ENCODE measurements around the gene ARPC3. TPM values are rescaled to one million over a fixed set of nuclear protein-coding genes. Genes with fewer than 3 reads are reported as not detected.

The ARPC3 gene
- total RNA-seq, 1 donor from 2014 or later: 131 TPM

DNA sequence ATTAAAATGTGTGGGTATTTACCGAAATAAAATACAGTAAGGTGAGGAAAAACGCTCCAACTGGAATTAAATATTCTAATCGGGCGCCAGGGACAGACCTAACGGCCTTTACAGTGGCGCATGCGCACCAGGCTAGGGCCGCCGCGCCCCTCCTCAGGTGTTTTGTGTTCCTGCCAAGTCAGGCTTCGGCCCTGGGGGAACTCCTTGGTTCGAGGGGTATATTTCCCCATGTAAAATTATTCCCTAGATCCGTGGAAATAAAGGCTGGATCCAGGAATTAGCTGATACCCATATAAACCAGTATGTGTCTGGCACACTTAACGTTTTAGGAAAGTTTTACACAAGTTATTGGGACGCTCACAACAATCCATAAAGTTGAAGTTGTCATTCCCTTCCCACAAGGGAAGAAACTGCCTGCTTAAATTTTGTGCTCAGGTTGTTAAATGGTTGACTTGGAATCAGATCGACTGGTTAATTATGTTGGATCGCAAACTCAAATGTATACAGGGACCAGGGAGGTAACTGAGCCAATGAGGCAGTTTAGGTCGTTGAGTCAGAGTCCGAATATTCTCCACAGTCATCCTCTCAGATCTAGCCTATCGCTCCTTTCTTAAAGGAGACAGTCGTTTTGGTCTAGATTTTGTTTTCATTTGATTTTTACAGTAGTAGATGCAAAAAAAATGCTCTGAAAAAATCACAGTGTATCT is 46.0 kb downstream of the ARPC3 start:
- TF ChIP-seq, protein P1, sequence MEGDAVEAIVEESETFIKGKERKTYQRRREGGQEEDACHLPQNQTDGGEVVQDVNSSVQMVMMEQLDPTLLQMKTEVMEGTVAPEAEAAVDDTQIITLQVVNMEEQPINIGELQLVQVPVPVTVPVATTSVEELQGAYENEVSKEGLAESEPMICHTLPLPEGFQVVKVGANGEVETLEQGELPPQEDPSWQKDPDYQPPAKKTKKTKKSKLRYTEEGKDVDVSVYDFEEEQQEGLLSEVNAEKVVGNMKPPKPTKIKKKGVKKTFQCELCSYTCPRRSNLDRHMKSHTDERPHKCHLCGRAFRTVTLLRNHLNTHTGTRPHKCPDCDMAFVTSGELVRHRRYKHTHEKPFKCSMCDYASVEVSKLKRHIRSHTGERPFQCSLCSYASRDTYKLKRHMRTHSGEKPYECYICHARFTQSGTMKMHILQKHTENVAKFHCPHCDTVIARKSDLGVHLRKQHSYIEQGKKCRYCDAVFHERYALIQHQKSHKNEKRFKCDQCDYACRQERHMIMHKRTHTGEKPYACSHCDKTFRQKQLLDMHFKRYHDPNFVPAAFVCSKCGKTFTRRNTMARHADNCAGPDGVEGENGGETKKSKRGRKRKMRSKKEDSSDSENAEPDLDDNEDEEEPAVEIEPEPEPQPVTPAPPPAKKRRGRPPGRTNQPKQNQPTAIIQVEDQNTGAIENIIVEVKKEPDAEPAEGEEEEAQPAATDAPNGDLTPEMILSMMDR (conservative IDR thresholded peaks at IDR 0.05): no peak
- Mint-ChIP-seq H3K27me3 (ENCODE audit: low read depth) (no peaks in the 10 kb centered on the region), H3K9me3 (no peaks in the 10 kb centered on the region), H3K27ac (ENCODE audit: unreplicated experiment) (peak overlapping the region; percentile 100), H3K4me1 (peaks cover 26% of the 10 kb centered on the region), H3K36me3 (ENCODE audit: low read depth) (peaks cover 15% of the 10 kb centered on the region), H3K4me3 (peak overlapping the region; percentile 100)
- peak; percentile 67 for DNase-seq (ENCODE audit: low read depth, low spot score)

DNA sequence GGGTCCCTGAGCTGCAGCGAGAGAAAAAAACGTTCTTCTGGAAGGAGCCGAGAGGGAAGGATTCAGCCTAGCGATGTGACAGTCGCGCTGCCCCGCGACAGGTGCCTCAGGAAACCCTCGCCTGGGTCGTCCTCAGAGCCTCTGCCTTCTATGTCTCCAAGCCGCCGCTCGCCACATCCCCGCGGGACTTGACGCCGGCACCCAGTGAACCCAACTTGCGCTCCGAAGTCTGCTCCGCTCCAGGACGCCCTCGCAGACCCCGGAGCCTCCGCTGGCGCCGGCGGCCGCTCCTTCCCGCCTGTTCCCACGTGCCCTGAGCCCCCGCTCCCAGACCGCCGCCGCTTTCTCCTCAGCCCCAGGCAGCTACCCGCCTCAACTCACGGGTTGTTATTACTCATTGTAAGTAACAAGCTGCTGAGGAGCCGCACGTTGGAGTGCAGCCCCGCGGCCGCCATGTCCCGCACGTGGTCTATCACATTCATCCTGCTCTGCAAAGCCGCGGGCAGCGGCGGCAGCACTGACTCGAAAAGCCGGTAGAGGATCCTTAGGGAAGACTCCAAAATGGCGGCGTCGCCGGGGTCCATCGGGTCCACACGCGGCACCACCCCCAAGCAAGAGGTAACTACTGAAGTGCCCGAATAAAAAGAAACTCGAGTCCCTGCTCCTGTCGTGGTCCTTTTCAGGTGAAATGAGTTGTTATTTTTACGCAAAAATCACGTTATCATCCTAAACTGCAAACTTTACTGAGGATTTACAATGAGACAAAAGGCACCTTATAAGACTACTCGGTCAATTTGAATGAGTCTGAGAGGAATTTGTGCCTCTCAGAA is 46.8 kb downstream of the ARPC3 start, which contains the start of gene ANAPC7:
Gene ANAPC7, minus strand, starts transcription at position 563 of the 830 bp plus-strand sequence. Its CDS starts 81 bp downstream, at position 482.
- TF ChIP-seq, protein P1 (conservative IDR thresholded peaks at IDR 0.05): no peak
- peak within 1 kb of the TSS; percentile 100 for H3K27ac Mint-ChIP-seq (ENCODE audit: unreplicated experiment)
- peaks cover 26% of the 10 kb centered on the region for H3K4me1 Mint-ChIP-seq
- peak; percentile 89 for DNase-seq (ENCODE audit: low read depth, low spot score)
- H3K4me3 Mint-ChIP-seq: peak within 1 kb of the TSS; percentile 100
- H3K36me3 Mint-ChIP-seq (ENCODE audit: low read depth): peaks cover 15% of the 10 kb centered on the region
- H3K9me3 Mint-ChIP-seq: no peaks in the 10 kb centered on the region
- no peaks in the 10 kb centered on the region for H3K27me3 Mint-ChIP-seq (ENCODE audit: low read depth)

Other genes with a start within 250 kb of the ARPC3 start
- 234 and 242 TPM in 2 replicates for gene ATP2A2, start 169.1 kb downstream of the ARPC3 start, total RNA-seq
- gene ANAPC7, start 46.6 kb downstream of the ARPC3 start, total RNA-seq: 98.9 and 113 TPM in 2 replicates
- gene GPN3, start 17.9 kb upstream of the ARPC3 start, total RNA-seq: 27.3 and 28.1 TPM in 2 replicates
- 20.8 and 20.9 TPM in 2 replicates for gene FAM216A, start 18.5 kb upstream of the ARPC3 start, total RNA-seq
- 89.0 and 99.3 TPM in 2 replicates for gene VPS29, start 51.8 kb upstream of the ARPC3 start, total RNA-seq
- gene RAD9B, start 52.0 kb upstream of the ARPC3 start, total RNA-seq: 0.23 and 0.50 TPM in 2 replicates
- 12.3 and 13.4 TPM in 2 replicates for gene PPTC7, start 133.0 kb upstream of the ARPC3 start, total RNA-seq
- gene TCTN1, start 163.8 kb upstream of the ARPC3 start, total RNA-seq: 58.1 and 59.1 TPM in 2 replicates
- gene HVCN1, start 238.8 kb upstream of the ARPC3 start, total RNA-seq: 3.8 and 4.9 TPM in 2 replicates